WTC11 (cell line): ENCODE results near the gene RIMBP2. TPM values are rescaled to one million over a fixed set of nuclear protein-coding genes. Genes with fewer than 3 reads are reported as not detected.

ENCODE experiments used
- ATAC-seq: fragments of 200-7000 bp; cut with Tn5 transposase; 2 replicates; pipeline ENCODE4 v1.10.0; 2021; ENCODE audit warnings: mild to moderate bottlenecking, moderate library complexity
- CTCF ChIA-PET: fragments of 300-600 bp; sonication (Branson Sonifier 250); formaldehyde crosslinking; loops from one replicate; lab custom pipeline; 2021; ENCODE audit warnings: antibody characterized with exemption; lab: Charles Lee
- POLR2A ChIA-PET: fragments of 350-600 bp; sonication (Branson Sonifier 250); formaldehyde crosslinking; loops from one replicate; lab custom pipeline; 2021; ENCODE audit warnings: antibody characterized with exemption; lab: Charles Lee
- DNase-seq: peaks from one replicate; pipeline ENCODE4 v3.0.0; 2021; ENCODE audit warnings: low spot score
- H3K27ac Mint-ChIP-seq: 2 replicates; pipeline ENCODE4 v1.8.0; 2021; ENCODE audit warnings: mixed read lengths
- H3K27me3 Mint-ChIP-seq: 2 replicates; pipeline ENCODE4 v1.8.0; 2021; ENCODE audit warnings: low read depth, mild to moderate bottlenecking, moderate library complexity, mixed read lengths
- H3K36me3 Mint-ChIP-seq: 2 replicates; pipeline ENCODE4 v1.8.0; 2021; ENCODE audit warnings: mixed read lengths
- H3K4me1 Mint-ChIP-seq: 2 replicates; pipeline ENCODE4 v1.8.0; 2022; ENCODE audit warnings: mixed read lengths
- H3K4me3 Mint-ChIP-seq: 2 replicates; pipeline ENCODE4 v1.8.0; 2021; ENCODE audit warnings: mild to moderate bottlenecking, moderate library complexity, mixed read lengths
- H3K9me3 Mint-ChIP-seq: 2 replicates; pipeline ENCODE4 v1.8.0; 2021; ENCODE audit warnings: mixed read lengths
- ATF2 ChIP-seq: sonication (generic); formaldehyde crosslinking; IDR thresholded peaks from 2 replicates; pipeline ENCODE4 v1.8.1; 2022; ENCODE audit warnings: low read depth, missing genetic modification reagents, borderline replicate concordance
- CREM ChIP-seq: sonication (generic); formaldehyde crosslinking; IDR thresholded peaks from 2 replicates; pipeline ENCODE4 v1.8.1; 2022; ENCODE audit warnings: mild to moderate bottlenecking, missing genetic modification reagents, moderate library complexity
- CTCF ChIP-seq: fragments of 200-600 bp; IDR thresholded peaks from 2 replicates; pipeline ENCODE4 v1.8.0; 2022; ENCODE audit warnings: antibody characterized with exemption
- E2F4 ChIP-seq: sonication (generic); formaldehyde crosslinking; IDR thresholded peaks from 2 replicates; pipeline ENCODE4 v1.8.1; 2022; ENCODE audit warnings: low read depth, mild to moderate bottlenecking, moderate library complexity, missing genetic modification reagents, borderline replicate concordance
- EMX1 ChIP-seq: fragments of 250-450 bp; sonication (Bioruptor Pico); IDR thresholded peaks from 2 replicates; pipeline ENCODE4 v1.8.0; 2021; ENCODE audit warnings: mild to moderate bottlenecking
- GTF2I ChIP-seq: fragments of 250-450 bp; sonication (Bioruptor Pico); conservative IDR thresholded peaks from 2 replicates; pipeline ENCODE4 v1.4.0; 2021; ENCODE audit warnings: mild to moderate bottlenecking
- HMGA2 ChIP-seq: fragments of 250-450 bp; sonication (Bioruptor Pico); IDR thresholded peaks from 2 replicates; pipeline ENCODE4 v1.4.0; 2021; ENCODE audit warnings: mild to moderate bottlenecking, moderate library complexity
- RORB ChIP-seq: fragments of 250-450 bp; sonication (Bioruptor Pico); IDR thresholded peaks from 2 replicates; pipeline ENCODE4 v1.9.0; 2021; ENCODE audit warnings: mild to moderate bottlenecking
- ZBTB21 ChIP-seq: sonication (generic); formaldehyde crosslinking; IDR thresholded peaks from 2 replicates; pipeline ENCODE4 v1.8.1; 2023; ENCODE audit warnings: mild to moderate bottlenecking, missing genetic modification reagents, borderline replicate concordance
- ZNF138 ChIP-seq: sonication (generic); formaldehyde crosslinking; conservative IDR thresholded peaks from 2 replicates; pipeline ENCODE4 v1.8.1; 2022; ENCODE audit warnings: mild to moderate bottlenecking, moderate library complexity, missing genetic modification reagents
- ZNF317 ChIP-seq: sonication (generic); formaldehyde crosslinking; IDR thresholded peaks from 2 replicates; pipeline ENCODE4 v1.8.1; 2023; ENCODE audit warnings: low read depth, mild to moderate bottlenecking, moderate library complexity, missing genetic modification reagents, borderline replicate concordance
- ZNF423 ChIP-seq: fragments of 250-450 bp; sonication (Bioruptor Pico); IDR thresholded peaks from 2 replicates; pipeline ENCODE4 v2.1.2; 2022; ENCODE audit warnings: mild to moderate bottlenecking, moderate library complexity
- ZNF671 ChIP-seq: fragments of 250-450 bp; sonication (Bioruptor Pico); IDR thresholded peaks from 2 replicates; pipeline ENCODE4 v1.8.0; 2021; ENCODE audit warnings: mild to moderate bottlenecking
- total RNA-seq: library from RNA; stranded (reverse); gene quantifications from 3 replicates; pipeline ENCODE4 v1.2.3, GENCODE V29; 2021
- TF ChIP-seq, protein P1 (sequence below): sonication (generic); formaldehyde crosslinking; IDR thresholded peaks from 2 replicates; pipeline ENCODE4 v1.8.0; 2022; ENCODE audit warnings: missing genetic modification reagents

Gene RIMBP2
- total RNA-seq, 1 experiment from 2014 or later: 2.6 TPM

- TF ChIP-seq, protein P1, sequence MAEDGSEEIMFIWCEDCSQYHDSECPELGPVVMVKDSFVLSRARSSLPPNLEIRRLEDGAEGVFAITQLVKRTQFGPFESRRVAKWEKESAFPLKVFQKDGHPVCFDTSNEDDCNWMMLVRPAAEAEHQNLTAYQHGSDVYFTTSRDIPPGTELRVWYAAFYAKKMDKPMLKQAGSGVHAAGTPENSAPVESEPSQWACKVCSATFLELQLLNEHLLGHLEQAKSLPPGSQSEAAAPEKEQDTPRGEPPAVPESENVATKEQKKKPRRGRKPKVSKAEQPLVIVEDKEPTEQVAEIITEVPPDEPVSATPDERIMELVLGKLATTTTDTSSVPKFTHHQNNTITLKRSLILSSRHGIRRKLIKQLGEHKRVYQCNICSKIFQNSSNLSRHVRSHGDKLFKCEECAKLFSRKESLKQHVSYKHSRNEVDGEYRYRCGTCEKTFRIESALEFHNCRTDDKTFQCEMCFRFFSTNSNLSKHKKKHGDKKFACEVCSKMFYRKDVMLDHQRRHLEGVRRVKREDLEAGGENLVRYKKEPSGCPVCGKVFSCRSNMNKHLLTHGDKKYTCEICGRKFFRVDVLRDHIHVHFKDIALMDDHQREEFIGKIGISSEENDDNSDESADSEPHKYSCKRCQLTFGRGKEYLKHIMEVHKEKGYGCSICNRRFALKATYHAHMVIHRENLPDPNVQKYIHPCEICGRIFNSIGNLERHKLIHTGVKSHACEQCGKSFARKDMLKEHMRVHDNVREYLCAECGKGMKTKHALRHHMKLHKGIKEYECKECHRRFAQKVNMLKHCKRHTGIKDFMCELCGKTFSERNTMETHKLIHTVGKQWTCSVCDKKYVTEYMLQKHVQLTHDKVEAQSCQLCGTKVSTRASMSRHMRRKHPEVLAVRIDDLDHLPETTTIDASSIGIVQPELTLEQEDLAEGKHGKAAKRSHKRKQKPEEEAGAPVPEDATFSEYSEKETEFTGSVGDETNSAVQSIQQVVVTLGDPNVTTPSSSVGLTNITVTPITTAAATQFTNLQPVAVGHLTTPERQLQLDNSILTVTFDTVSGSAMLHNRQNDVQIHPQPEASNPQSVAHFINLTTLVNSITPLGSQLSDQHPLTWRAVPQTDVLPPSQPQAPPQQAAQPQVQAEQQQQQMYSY (CRISPR knock-in tag): no peak
- TF ChIP-seq CREM (CRISPR knock-in tag): no peak
- TF ChIP-seq GTF2I (CRISPR knock-in tag): no peak
Measured at GRCh38 chr12:130640496-130640895, 75.6 kb downstream of the RIMBP2 start (continued).

DNA sequence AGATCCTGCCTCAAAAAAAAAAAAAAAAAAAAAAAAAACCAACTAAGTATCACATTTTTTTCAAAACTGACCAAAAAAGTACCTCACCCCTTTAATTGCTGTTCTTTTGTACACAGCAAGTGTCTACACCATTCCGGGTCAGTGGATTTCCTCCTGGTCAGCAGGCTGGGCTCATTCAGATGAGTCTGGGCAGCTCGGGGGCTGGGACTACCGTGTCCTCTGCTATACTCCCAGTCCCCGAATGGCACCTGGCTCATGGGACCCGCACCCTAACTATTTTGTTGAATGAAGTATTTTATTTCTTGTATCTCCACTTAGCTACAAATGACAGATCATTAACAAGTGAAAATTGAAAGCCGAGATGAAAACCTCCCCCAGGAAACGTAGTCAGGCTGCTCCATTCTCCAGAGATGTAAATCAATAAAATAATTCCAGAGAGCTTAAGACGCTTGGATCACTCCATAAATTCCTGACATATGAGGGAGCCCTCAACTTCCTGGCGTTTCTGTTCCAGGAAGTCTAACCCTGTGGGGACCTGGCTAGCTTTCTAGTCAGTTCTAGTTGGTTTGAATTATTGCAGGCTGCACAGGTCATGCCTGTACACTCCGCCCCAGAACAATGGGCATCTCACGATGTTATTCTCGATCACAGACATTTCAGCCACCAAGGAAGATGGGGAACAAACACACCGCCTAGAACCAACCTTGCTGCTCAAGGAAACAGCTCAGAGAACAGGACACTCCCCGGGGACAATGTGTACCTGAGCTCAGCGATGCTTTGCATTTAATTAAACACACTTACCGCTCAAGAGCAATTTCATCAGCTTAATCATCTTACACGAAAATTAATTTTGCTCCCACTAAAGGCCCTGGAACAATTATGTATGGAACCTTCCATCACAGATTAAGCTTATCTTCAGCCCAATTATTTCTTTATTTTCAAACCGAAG, 76.3 kb downstream of the RIMBP2 start:
- peaks cover 8% of the 10 kb centered on the region for H3K4me1 Mint-ChIP-seq
- no peak overlapping the region for H3K4me3 Mint-ChIP-seq
- peaks cover 14% of the 10 kb centered on the region for H3K9me3 Mint-ChIP-seq
- peaks cover 8% of the 10 kb centered on the region for H3K36me3 Mint-ChIP-seq
- CTCF ChIA-PET: interaction anchor here (1.4 to 2.2 kb wide), 3 partner anchors 22 to 126 kb away, joined by 3 to 5 read pairs (median 3); no protein-coding TSS in a partner anchor
- ATAC-seq: no peak
- H3K27ac Mint-ChIP-seq: no peak overlapping the region
- H3K27me3 Mint-ChIP-seq: no peaks in the 10 kb centered on the region
- DNase-seq: no peak
- TF ChIP-seq ZNF317 (CRISPR knock-in tag) (no peak), CTCF (no peak), ZNF671 (no peak), E2F4 (CRISPR knock-in tag) (no peak), HMGA2 (no peak)
- POLR2A ChIA-PET: no interaction called here

DNA sequence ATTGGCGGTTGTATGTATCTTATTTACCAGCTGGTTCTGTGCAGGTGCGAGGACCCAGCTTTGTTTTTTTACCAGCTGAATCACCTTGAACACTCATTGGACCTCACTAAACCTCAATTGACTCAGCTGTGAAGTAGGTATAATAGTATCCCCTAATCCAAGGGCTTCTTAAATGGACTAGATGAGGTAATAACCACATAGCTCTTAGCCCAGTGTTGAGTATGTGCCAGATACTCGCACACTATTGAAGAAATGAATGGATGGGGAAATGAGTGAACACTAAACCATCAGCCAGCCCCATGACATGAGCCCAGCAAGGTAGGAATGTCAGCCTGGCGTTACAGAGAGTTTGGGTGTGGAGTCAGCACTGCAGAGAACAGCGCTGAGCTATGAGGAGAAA, 79.7 kb downstream of the RIMBP2 start:
- H3K27ac Mint-ChIP-seq: no peak overlapping the region
- H3K27me3 Mint-ChIP-seq: no peaks in the 10 kb centered on the region
- H3K4me1 Mint-ChIP-seq: peaks cover 36% of the 10 kb centered on the region
- DNase-seq (no peak), ATAC-seq (no peak)
- ChIA-PET POLR2A (no interaction called here), CTCF (no interaction called here)
- H3K4me3 Mint-ChIP-seq: no peak overlapping the region
- peaks cover 8% of the 10 kb centered on the region for H3K36me3 Mint-ChIP-seq
- peaks cover 14% of the 10 kb centered on the region for H3K9me3 Mint-ChIP-seq
- TF ChIP-seq ATF2 (no peak), EMX1 (CRISPR knock-in tag) (no peak), ZBTB21 (CRISPR knock-in tag) (no peak), ZNF423 (CRISPR knock-in tag) (no peak), RORB (CRISPR knock-in tag) (no peak), ZNF138 (CRISPR knock-in tag) (no peak)
